Measurements from ENCODE around the gene CCNL2.
"Not testable (repeated sequence)": the region's sequence is repeated elsewhere in the genome, so short reads cannot be mapped to it uniquely, and the experiment has no call there.

The CCNL2 gene

DNA sequence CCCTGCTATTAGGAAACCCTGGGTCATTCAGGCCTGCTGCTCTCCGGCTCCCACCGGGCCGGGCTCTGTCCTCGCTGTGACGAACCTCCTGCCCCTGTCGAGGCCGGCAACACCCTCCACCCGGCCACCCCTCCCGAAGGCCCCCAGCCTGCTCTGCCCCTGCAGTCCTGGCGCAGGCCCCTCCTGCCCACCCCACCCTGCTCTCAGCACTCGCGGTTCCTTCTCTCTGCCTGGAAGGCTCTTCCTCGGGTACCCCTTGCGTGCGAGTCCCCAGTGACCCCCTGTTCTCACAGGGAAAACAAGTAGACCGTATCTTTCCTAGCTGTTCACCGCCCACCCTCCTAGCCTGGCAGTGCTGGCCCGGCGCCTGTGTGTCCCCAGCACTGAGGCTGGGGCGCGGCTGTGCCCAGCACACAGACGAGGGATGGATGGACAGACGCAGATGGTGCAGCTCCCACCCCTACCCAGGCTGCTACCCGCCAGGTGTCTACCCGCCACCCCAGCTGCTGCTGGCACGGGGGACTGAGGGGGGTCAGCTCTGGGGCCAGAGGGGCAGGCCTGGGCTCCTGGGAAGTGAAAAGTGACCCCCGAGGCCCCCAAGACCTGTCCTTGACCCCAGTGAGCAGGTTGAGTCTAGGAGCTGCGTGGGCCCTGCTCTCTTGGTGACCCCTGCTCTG, 33.3 kb upstream of the CCNL2 start:
- DNase-seq (ENCODE audit: low read depth in 2 of 2): no peak

DNA sequence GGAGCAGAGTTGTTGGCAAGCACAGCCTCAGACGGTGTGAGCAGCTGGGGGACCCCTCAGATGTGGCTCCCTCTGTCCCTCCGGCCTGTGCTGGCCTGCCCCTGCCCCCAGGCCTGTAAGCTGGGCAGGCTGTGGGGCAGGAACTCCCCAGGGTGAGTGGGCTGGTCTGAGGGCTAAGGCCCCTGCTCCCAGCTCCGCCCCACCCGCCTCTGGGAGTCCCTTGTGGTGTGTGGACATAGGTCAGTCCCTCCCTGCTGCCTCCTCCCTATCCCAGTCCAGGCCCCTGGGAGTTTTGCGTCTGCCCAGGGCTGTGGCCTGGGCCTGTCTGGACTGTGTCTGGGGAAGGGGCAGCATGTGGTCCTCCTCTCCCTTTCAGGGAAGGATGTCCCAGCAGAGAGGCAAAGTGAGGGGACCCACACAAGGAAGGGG, 32.7 kb upstream of the CCNL2 start:
- no peak for DNase-seq (ENCODE audit: low read depth in 2 of 2)

DNA sequence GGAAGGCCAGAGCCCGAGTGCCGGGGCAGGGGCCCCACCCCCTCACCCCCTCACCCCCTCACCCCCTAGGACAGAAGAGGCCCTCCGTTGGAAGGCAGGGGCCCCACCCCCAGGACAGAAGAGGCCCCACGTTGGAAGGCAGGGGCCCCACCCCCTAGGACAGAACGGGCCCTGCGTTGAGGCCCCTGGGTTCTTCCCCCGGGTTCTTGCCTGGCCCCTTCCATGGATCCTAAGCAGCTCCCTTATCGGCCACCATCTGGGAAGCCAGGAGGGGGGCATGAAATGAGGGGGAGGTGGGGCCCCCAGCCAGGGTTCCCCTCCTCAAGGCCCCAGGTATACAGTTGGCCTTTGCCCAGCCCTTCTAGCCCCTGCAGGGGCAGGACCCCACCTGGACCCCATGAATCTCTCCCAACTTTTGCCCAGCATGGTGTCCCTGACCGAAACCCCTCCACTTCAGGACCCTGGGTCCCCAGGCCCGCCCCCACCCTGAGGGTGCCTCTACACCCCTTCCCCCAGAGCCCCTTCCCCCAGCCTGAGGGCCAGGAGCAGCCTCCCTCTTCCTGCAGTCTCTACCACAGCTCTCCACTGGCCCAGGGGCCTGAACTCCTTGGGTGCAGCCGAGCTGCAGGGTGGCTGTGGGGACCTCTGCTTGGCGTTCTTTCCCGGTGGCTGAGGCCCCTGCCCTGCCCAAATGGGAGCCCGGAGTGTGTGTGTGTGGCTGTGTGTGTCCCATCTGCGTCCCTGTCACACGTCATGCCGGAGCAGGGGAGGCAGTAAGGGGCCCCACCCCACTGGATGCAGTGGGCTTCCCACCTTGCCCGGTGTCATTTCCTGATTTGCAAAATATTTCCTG, 32.1 kb upstream of the CCNL2 start:
- DNase-seq (ENCODE audit: low read depth in 2 of 2): no peak

DNA sequence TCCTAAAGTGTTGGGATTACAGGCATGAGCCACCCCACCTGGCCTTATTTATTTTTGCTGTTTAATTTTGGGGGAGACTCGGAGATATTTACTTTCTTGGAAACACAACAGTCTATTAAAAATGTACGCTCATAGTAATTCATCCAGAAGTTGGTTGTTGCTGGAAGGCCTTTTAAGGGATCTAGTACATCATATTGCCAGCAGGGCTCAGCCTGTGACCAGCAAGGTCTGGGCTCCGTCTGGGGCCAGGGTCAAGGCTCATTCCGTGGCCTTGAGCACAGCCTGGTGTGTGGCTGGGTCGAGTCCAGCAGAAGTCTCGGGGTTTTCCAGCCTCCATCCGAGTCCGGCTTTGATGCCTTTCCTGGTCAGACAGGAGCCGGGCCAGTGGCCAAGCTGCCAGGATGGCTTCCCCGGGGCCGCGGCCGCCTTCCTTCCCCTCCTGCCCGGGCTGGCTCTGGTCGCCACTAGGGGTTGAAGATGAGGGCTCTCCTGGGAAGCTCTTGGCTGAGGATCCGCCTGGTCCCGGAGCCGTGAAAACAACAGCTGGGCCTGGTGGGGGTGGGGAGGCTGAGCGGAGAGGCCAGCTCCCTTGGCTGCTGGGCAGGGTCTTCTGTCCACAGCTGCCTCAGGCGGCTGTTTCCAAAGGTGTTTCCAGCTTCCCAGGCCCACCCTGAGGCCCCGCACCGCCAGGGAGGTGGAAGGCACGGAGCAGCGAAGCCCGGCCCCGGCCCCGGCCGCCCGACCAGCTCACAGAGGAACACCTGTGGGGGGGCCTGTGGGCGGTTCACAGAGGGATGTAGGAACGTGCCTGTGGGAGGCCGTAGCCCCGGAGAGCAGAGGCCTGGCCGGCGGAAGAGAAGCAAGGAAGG, 31.2 kb upstream of the CCNL2 start:
- no peak for DNase-seq (ENCODE audit: low read depth in 2 of 2)

DNA sequence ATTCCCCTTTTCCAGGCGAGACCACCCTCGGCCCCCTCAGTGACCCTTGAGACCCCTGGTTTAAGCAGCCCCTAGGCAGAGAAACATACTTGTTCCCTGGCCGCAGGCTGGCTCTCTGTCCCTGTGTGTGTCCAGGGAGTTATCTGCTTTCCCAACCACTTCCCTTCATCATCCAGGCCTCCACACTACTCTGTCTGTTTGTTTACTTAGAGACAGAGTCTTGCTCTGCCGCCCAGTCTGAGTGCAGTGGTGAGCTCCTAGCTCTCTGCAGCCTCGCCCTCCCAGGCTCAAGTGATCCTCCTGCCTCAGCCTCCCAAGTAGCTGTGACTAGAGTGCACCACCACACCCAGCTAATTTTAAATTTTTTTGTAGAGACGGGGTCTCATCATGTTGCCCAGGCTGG, 30.5 kb upstream of the CCNL2 start:
- no peak for DNase-seq (ENCODE audit: low read depth in 2 of 2)

DNA sequence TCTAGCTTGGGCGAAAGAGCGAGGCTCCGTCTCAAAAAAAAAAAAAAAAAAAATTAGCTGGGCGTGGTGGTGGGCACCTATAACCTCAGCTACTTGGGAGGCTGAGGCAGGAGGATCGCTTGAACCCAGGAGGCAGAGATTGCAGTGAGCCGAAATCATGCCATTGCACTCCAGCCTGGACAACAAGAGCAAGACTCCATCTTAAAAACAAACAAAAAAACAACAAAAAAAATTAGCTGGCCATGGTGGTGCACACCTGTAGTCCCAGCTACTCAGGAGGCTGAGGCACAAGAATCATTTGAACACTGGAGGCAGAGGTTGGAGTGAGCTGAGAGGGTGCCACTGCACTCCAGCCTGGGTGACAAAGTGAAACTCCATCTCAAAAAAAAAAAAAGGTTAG, 29.8 kb upstream of the CCNL2 start:
- DNase-seq (ENCODE audit: low read depth in 2 of 2): not testable (repeated sequence)

DNA sequence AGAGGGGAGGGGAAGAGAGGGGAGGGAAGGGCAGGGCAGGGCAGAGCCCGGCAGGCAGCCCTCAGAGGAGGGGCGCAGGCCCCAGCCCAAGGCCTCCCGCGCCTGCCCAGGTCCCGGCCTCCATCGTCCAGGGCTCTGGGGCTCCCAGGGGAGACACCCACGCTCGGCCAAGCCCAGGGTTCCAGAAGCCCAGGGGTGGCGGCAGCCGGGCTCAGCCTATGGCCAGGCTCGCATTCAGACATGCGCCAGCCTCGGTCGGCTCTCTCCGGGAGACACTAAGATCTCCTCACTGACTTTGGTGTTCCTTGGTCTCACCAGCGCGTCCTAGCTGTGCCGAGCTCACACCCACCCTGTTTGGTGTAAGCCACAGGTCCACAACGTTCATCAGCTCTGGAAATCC, 29.0 kb upstream of the CCNL2 start:
- DNase-seq (ENCODE audit: low read depth in 2 of 2): no peak

DNA sequence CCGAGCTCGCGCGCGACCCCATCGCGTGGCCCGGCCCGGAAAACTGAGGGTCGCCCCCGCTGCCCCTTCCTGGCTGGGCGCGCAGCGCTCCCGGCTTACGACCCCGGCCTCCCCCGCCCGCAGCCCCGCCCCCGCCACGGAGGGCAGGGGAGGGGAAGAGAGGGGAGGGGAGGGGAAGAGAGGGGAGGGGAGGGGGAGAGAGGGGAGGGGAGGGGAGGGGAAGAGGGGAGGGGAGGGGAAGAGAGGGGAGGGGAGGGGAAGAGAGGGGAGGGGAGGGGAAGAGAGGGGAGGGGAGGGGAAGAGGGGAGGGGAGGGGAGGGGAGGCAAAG, 28.6 kb upstream of the CCNL2 start:
- no peak for DNase-seq (ENCODE audit: low read depth in 2 of 2)

DNA sequence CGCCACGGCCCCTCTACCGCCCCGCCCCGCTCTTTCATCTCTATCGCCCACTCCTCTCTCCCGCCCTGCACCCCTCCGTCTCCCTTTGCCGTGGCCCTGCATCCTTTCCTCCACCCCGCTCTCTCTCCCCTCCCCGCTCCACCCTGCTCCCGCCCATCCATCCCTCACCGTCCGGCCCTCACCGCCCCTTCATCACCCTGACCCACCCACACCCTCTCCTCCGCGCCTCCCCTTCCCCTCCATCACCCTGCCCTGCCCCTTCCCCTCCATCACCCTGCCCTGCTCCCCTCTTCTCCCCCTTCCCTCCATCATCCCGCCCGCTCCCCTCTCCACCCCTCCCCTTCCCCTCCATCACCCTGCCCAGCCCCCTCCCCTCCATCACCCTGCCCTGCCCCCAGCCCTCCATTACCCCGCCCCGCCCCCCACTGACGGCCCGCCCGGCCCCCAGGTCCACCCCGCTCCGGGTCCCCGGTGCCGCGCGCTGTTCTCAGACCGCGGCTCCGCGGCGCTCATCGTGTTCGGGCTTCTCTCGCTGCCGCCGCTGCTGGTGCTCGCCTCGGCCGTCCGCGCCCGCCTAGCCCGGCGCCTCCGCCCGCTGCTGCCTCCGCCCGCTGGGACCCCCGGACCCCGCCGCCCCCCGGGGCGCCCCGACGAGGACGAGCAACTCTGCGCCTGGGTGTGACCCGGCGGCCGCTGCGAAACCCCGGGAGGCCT, 28.1 kb upstream of the CCNL2 start:
- no peak for DNase-seq (ENCODE audit: low read depth in 2 of 2)

DNA sequence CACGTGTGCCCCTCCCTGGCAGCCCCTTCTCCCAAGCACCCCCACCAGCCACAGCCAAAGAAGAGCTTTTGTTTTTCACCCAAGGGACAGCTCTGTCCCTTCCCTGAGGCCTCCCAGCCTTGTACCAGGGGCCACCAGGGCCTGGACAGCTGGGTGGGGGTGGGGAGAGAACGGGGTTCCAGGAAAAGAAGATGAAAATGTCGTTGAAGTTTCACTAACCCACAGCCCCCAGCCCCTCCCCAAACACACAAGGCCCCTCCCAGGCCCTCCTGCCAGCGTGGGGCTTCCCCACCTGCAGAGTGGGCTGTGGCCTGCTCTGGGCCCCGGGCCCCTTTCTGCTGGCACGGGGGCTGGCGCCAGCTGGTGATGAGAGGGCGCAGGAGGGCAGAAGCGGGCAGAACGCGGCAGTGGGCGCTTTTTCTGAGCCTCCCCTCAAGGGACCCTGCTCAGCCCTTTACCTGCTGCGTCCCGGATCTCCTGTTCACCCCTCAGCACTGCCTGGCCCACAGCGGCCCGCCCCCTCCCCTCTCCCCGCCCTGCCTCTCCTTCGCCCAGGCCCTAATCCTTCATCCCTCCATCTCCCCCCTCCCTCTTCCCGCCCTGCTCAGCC, 27.5 kb upstream of the CCNL2 start:
- DNase-seq (ENCODE audit: low read depth in 2 of 2): no peak

DNA sequence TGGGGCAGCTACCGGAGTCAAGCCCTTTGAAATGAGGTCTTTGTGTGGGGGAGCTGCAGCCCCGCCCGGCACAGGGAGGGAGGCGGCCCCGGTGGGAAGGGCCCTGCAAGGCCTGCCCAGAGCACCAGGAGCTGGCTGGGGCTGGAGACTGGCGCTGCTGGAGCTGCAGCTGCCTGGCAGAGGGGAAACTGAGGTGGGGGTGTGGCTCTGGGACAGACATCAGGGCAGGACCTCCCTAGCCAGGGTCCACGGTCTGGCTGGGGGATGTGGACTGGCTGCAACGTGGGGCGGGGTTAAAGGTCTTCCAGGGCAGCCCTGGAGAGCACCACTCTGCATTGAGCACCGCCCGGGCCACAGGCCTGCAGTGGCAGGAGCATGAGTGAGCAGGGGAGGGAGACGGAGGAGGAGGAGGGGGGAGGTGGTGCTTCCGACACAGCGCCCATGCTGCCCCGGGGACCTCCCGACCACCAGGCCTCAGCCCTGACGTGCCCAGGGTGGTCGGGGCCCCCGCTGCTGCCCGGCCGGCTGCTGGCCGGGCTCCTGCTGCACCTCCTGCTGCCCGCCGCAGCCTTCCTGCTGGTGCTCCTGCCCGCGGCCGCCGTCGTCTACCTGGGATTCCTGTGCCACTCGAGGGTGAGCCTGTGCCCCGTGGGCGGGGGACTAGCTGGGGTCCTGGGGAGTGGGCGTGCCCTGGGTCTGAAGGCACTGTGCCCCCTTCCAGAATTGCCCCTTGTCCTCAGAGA, 26.8 kb upstream of the CCNL2 start:
- no peak for DNase-seq (ENCODE audit: low read depth in 2 of 2)

DNA sequence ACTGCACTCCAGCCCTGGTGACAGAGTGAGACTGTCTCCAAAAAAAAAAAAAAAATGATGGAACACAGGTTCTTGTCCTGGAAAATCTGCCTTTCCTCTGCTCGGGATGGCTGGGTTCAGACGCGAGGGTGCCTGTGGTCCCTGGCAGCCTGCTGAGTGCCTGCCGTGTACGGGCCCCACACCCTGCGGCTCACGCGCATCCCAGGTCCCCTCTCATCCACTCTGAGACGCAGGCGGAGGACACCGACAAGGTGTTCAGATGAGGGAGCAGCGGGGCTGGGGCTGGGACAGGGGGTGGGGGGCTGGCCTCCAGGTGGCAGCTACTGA, 26.3 kb upstream of the CCNL2 start:
- no peak for DNase-seq (ENCODE audit: low read depth in 2 of 2)

DNA sequence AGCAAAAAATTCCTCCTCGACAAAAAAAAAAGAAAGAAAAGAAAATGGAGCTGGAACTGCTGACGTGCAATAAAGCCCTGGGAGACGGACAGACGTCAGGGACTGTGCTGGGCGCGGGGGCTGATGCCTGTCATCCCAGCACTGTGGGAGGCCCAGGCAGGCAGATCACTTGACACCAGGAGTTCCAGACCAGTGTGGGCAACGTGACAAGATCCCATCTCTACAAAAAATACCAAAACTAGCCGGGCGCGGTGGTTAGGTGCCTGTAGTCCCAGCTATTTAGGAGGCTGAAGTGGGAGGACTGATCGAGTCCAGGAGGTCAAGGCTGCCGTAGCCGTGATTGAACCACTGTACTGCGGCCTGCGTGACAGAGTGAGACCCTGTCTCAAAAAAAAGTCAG, 25.6 kb upstream of the CCNL2 start:
- DNase-seq (ENCODE audit: low read depth in 2 of 2): no peak

DNA sequence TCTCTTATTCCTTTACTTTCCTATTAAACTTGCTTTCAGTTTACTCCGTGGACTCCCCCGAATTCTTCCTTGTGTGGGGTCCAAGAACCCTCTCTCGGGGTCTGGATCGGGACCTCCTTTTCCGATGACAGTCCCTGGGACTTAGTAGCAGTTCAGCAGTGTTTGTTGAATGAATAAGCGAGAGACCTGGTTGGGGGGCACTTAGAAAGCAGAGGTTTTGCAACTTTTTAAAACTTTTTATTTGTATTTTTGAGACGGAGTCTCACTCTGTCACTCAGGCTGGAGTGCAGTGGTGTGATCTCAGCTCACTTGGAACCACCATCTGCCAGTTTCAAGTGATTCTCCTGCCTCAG, 24.1 kb upstream of the CCNL2 start:
- DNase-seq (ENCODE audit: low read depth in 2 of 2): no peak

DNA sequence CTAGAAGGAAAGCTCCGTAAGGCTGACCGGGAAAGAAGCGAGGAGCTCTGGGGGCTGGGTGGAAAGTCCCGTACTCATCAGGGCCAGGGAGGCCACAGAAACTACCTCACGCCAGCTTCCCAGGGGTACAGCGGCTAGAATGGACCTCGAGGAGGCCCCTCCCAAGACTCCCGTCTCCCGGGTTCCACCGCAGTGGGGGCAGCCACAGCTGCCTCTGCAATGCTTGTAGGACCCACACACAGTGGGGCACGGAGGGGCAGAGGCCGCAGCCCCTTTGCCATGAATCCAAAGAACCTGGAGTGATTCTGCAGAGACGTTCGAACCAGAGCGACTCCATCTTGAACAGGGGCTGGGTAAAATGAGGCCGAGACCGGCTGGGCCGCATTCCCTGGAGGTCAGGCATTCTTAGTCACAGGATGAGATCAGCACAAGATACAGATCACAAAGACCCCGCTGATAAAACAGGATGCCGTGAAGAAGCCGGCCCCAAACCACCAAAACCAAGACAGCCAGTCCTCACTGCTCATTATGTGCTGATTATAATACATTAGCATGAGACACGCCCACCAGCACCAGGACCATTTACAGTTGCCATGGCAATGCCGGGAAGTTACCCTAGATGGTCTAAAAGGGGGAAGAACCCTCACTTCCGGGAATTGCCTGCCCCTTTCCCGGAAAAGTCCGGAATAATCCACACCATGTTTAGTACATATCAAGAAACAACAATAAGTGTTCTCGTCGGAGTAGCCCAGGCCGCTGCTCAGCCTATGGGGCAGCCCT, 23.5 kb upstream of the CCNL2 start:
- DNase-seq (ENCODE audit: low read depth in 2 of 2): no peak

DNA sequence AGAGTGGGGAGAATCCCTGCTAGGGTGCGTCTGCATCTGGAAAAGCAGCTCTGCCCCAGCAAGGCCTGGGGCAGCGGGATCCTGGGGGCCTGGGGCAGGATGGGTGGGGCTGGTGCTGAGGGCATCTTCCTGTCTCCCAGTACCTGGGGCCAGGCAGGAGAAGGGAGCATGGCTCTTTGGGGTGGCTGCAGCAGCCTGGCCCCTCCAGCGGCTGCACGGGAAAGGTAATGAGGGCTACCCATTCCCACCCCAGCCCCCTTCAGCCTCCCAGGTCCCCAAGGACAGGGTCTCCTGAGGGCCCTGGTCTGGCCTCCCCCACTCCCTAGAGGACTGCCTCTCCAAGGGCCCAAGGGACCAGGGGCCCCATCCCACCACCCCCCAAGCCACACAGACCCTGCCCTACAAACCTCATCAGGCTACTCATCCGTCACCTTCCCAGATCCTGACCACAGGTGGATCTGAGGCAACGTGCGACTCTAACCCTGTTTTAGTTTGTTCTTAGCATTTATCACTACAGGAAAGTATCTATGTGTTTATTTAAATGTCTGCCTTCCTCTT, 22.9 kb upstream of the CCNL2 start:
- DNase-seq (ENCODE audit: low read depth in 2 of 2): no peak

DNA sequence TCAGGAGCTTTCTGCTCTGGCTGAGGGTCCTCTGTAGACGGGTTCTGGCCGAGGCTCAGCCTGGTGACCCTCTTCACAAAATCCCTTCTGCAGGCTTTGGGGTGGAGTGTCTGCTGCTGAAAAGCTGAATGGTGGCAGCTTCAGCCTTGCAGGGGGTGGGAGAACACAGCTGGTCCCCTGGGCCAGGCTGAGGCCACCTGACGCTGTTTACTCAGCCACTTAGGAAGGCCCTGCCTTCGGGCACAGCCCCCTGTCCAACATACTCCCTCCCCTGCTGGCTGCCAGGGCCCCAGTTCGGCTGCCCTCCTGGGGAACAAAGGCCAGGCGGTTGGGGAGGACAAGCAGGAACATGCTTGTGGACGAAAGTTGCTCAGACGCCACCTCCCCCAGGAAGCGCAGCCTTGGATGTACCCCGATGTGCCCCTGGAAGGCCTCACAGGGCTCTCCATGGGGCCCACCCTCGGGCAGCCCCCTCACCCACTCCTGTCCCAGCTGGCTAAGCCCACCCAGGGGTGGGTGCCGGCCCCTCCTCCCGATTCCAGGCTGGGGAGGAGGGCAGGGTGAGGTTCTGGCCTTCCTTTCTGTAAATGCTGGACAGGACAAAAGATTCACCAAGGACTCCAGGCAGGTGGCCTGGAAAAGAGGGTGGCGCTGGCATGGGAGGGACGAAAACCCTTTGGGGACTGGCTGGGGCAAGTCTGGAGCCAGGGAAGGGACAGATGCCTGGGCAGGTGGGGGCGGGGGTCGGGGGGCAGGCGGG, 22.2 kb upstream of the CCNL2 start, which contains the start of gene ANKRD65:
ANKRD65 (minus strand) TSS at position 130 of the 760 bp plus-strand sequence. CDS start 271 bp downstream, outside the sequence.
- no peak for DNase-seq (ENCODE audit: low read depth in 2 of 2)

DNA sequence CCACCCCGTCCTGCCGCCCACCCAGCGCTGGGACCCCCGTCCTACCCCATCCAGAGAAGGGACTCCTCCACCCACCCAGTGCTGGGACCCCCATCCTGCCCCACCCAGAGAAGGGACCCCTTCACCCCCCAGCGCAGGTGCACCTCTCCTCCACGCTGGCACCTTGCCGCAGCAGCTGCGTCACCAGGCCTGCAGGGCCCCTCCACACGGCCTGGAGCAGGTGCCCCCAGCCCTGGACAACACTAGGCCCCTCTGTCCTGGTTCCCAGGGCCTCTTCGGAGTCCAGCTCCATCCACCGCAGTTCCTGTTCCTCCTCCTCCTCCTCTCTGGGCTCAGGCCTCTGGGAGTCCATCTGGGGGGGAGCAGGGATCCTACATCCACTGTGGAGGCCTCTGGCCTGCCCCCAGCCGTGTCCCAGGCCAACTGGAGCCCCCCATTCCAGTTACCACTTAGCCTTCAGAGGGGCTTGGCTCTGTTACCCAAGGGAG, 21.6 kb upstream of the CCNL2 start:
- DNase-seq (ENCODE audit: low read depth in 2 of 2): no peak
